Kidney capillary endothelial cell (primary cell): ENCODE data around the gene FITM1.

Experiments
- DNase-seq: peaks from one replicate; pipeline ENCODE4 v3.0.0-alpha.2; 2018; ENCODE audit warnings: low spot score

FITM1 gene

DNA sequence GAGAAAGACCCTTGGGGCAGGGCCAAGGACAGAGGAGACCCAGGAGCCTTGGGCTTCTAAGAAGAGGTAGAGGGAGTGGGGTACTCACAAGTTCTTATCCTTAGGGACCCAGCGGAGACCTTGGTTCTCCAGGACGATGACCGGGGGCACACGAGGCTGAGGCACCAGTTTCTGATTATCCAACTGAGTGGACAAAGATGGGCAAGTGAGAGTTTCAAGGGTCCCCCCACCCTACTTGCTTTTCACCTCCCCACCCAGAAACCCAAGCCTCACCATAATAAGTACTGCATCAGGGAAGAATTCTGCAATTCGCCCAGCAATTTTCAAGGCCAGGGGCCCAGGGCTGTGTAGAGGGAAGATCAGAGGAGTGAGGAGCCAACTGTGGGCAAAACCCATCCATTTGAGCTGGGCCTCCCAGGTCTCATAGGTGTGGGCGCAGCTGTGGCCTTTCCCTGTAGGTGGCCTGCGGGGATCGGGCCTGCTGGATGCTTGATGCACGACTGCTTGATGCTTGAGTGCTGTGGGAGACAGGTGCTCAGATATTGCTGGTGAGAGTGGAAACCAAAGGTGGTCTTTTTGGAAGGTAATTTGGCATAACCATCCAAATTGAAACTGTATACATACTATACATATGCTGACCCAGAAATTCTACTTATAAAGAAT, 8.9 kb downstream of the FITM1 start:
- DNase-seq = no peak

DNA sequence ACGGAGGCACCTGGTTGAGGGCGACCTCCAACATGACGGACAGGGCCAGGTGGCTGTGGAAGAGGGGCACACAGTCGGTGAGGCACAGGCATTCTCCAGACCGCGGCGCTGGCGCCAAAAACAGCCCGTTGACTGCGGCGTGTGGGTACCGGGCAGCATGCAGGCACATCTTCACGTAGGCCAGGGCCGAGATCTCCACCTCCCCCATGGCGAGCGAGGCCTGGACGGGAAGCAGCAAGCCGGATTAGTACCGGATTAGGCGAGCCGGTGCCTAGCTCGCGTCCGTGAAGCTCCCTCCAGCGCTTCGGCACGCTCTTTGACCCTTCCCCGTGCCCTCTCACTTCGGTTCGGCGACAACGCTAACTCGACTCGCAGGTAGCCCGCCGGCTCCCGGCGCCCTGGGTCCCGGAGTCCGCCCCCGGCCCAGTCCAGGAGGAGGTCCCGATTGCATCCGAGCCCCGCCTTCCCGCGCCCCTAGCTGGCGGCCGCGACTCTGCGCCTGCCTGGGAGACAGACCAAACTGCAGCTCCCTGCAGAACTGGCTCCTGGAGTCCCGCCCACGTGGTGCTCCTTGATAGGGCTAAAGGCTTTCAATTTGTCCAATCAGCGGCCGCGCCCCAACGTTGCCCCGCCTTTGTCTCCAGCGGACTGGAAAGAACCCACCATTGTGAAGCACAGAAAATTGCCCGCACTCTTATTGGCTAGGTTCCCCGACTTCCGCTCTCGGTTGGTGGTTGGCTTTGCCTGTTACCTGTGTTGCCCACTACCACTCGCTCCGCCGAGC, 10.8 kb downstream of the FITM1 start, which contains the start of gene EMC9:
EMC9 (minus strand) TSS at position 495 of the 784 bp plus-strand sequence; CDS start at position 208, 287 bp downstream.
- peak; percentile 99 for DNase-seq

GRCh38 chr14:24143511-24143910, 13.1 kb downstream of the FITM1 start:
- no peak for DNase-seq

GRCh38 chr14:24144451-24144850, 14.0 kb downstream of the FITM1 start:
- DNase-seq = no peak

- no peak for DNase-seq
Measured at GRCh38 chr14:24145219-24145618, 14.8 kb downstream of the FITM1 start.

DNA sequence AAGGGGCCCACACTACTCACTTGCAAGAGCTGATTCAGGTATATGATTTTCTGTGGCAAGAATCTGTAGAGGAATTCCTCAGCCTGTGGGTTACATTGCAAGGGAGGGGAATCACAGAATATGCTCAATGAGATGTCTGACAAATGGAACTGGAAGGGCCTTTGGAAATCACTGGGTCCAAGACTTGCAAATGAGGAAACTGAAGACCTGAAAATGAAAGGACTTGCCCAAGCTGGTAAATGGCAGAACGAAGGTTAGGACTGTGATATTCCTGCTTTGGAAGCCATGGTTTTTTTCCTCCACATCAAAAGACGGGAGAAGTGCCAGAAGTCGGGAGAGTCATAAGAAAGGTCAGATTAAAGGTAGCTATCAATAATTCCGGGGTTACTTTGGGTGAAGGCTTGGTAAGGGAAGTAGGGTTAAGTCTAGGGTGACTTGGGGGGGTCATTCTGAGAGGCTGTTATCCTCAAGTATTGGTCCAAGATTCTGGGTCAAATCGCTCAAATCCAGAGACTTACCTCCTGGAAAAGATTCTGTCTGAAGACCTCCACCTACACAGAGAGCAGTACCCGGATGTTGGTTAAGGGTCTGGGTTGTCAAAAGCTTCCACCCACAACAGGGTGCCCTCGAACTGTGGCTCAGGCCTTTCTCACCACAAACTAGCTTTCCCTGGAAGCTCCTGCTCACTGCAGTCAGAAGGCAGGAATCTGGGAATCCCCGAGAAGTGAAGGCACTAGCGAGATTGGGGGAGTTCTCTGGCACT, 15.4 kb downstream of the FITM1 start:
- DNase-seq = no peak

DNA sequence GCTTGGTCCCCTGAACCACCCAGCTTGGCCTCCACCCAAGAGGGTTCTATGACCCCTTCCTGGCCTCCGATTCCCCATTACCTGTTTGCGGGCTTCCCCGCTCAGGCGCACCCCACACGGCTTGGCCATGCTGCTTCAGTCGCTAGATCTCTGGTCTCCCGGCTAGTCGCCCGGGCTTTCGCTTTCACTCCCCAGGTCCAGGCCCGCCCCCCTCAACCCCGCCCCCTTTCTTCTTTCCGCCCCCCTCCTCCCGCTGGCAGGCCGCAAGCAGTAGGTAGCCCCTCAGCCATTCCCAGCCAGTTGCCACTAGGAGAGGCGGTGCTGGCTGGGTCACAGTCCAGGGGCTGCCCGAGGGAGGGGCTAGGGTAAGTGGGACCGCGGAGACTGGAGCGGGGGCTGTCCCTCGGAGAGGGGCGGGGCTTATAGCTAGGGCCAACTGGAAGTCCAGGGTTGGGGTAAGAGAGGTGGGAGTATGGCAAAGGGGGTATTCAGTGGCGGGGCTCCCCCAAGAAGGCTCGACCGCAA, 16.1 kb downstream of the FITM1 start, which contains the start of gene PSME2:
PSME2 (minus strand) TSS at position 158 of the 525 bp plus-strand sequence; CDS start at position 129, 29 bp downstream.
- DNase-seq = peak; percentile 94

DNA sequence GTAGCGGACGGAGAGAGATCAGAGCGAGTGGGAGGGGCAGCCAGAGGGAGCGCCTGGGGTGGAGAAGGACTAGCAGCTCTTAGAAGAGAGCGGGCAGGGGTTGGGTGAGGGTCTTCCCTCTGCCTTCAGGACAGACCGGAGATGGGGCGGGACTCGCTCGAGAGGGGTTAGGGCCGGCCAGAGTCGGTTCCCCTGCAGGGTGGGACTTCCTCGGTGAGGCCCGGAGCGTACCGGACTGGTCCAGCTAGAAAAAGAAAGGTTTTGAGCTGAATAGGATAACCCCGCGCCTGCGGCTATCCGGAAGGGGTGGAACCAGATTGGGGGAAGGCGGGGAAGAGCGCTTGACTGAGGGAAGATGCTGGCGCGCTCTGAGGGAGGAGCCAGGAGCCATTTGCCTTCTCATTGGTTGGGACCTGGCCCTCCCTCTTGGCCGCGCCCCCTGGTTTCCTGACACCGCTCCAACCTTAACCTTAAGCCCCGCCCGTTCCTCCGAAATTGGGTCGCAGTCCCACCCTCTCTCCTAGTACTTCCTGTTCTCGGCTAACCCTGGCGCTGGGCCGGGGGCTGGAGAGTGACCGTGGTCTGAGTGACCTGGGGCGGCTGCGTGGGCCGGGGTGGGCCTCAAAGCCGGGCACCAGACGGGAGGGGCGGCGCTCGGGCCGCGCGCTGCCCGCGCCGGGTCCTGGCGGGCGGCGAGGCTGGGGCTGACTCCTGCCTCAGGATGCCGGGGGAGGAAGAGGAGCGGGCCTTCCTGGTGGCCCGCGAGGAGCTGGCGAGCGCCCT, 16.7 kb downstream of the FITM1 start, which contains the start of gene RNF31:
RNF31 (plus strand) TSS at position 521 of the 783 bp plus-strand sequence; CDS start at position 722, 201 bp downstream.
- peak; percentile 99 for DNase-seq

DNA sequence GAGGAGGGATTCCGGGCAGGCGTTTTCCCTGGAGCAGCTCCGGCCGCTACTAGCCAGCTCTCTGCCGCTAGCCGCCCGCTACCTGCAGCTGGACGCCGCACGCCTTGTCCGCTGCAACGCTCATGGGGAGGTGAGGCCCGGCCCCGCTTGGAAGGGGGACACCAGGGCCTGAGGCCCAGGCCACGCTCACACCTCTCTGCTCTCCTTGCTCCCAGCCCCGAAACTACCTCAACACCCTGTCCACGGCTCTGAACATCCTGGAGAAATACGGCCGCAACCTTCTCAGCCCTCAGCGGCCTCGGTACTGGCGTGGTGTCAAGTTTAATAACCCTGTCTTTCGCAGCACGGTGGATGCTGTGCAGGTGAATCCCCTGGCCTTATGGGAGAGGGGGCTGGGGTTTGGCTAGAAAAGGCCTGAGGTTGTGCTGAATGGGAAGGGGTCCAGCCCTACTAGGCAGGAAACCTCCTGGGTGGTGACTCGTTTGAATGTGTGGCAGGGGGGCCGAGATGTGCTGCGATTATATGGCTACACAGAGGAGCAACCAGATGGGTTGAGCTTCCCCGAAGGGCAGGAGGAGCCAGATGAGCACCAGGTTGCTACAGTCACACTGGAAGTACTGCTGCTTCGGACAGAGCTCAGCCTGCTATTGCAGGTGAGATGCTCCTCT, 17.4 kb downstream of the FITM1 start:
- DNase-seq = no peak

GRCh38 chr14:24149302-24149969, 19.0 kb downstream of the FITM1 start:
- no peak for DNase-seq

DNA sequence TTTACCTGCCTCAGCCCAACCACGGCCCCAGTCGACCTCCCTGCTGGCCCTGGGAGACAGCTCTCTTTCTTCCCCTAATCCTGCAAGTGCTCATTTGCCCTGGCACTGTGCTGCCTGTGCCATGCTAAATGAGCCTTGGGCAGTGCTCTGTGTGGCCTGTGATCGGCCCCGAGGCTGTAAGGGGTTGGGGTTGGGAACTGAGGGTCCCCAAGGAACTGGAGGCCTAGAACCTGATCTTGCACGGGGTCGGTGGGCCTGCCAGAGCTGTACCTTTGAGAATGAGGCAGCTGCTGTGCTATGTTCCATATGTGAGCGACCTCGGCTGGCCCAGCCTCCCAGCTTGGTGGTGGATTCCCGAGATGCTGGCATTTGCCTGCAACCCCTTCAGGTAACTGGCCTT, 19.6 kb downstream of the FITM1 start:
- DNase-seq = no peak

DNA sequence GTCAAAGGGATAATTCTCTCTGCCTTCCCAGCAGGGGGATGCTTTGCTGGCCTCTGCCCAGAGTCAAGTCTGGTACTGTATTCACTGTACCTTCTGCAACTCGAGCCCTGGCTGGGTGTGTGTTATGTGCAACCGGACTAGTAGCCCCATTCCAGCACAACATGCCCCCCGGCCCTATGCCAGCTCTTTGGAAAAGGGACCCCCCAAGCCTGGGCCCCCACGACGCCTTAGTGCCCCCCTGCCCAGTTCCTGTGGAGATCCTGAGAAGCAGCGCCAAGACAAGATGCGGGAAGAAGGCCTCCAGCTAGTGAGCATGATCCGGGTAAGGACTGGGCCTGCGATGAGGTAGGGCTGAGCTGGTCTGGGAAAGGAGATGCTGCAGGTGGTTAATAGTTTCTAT, 20.1 kb downstream of the FITM1 start:
- DNase-seq = no peak

DNA sequence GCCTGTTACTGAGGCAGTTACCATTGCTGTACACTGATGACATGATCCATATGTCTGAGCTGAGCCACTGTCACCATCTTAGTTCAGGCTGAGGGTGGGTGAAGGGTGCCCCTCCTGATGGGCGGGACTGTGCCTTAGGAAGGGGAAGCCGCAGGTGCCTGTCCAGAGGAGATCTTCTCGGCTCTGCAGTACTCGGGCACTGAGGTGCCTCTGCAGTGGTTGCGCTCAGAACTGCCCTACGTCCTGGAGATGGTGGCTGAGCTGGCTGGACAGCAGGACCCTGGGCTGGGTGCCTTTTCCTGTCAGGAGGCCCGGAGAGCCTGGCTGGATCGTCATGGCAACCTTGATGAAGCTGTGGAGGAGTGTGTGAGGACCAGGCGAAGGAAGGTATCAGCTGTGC, 20.5 kb downstream of the FITM1 start:
- no peak for DNase-seq

- no peak for DNase-seq
Measured at GRCh38 chr14:24151404-24152080, 21.1 kb downstream of the FITM1 start.

DNA sequence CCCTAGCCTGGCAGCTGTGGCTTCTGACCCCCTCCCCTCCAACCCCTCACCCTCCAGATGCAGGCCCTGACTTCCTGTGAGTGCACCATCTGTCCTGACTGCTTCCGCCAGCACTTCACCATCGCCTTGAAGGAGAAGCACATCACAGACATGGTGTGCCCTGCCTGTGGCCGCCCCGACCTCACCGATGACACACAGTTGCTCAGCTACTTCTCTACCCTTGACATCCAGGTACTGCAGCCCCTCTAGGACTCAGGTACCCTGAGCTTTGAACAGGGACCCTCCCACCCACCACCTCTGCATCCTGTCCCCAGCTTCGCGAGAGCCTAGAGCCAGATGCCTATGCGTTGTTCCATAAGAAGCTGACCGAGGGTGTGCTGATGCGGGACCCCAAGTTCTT, 24.6 kb downstream of the FITM1 start:
- DNase-seq = no peak

GRCh38 chr14:24156840-24157239, 26.4 kb downstream of the FITM1 start:
- DNase-seq = no peak

- no peak for DNase-seq
Measured at GRCh38 chr14:24157331-24157730, 26.9 kb downstream of the FITM1 start.

DNA sequence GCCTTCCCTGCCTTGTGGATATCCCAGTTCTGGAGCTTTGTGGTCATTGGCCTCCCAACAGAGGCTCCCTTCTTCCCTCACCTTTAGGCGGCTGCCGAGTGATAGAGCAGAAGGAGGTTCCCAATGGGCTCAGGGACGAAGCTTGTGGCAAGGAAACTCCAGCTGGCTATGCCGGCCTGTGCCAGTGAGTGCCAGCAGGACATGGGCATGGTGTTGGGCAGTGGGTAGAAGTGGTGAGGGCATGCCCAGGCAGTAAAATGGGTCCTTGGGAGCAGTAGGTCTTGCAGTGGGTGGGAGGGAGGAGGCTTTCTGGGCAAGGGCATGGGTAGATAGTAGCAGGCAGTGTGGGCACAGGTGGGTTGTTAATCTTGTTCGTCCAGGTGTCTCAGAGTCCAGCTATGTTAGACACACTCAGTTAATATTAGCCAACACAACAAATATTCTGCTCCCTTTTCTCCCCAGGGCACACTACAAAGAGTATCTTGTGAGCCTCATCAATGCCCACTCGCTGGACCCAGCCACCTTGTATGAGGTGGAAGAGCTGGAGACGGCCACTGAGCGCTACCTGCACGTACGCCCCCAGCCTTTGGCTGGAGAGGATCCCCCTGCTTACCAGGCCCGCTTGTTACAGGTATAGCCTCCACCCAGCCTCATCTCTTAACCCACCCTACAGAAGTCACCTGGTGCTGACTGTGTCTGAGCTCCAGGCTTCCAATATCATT, 29.5 kb downstream of the FITM1 start:
- DNase-seq = no peak

DNA sequence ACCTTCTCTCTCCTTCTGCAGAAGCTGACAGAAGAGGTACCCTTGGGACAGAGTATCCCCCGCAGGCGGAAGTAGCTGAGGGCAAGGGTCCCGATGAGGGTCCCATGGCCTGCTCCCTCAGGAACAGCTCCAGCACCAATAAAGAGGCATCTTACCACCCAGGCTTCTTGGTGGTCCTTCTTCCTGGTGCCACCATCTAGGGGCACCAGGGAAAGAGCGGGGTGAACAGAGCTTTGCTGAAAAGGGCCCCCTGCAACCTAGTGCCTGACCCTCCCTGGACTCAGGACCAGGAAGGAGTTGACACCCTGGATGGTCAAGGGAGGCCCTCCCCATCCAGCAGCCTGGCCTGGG, 30.0 kb downstream of the FITM1 start:
- DNase-seq = no peak
